GM19035 (cell line): ENCODE results near the gene CLDN18.

ENCODE experiments used
- ATAC-seq: cut with Tn5 transposase; IDR thresholded peaks from one replicate; pipeline ENCODE4 v1.9.1; 2021; ENCODE audit not compliant: unreplicated experiment

CLDN18 gene

GRCh38 chr3:138060792-138061191, 50.8 kb downstream of the CLDN18 start:
- no peak for ATAC-seq

- ATAC-seq: no peak
These were observed 52.1 kb downstream of the CLDN18 start for GRCh38 chr3:138062037-138062436.

GRCh38 chr3:138062626-138063025, 52.7 kb downstream of the CLDN18 start:
- no peak for ATAC-seq

DNA sequence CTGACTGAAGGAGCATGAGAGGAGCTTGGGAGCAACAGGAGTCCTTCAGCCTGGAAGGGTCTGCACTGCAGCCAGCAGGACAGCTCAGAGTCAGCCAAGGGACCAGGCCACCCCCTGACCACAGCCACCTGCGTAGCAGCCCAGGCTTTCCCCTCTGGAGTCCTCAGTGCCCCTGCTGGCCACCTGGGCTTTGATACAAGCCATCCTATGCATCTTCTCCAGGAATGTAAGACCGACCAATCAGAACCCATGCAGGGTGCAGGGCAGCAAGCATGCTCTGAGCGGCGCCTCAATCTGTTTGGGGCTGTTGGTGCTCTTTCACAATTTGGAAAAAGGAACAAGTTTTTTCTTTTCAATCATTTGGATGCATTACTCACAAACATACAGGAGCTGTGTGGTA, 53.5 kb downstream of the CLDN18 start:
- no peak for ATAC-seq

DNA sequence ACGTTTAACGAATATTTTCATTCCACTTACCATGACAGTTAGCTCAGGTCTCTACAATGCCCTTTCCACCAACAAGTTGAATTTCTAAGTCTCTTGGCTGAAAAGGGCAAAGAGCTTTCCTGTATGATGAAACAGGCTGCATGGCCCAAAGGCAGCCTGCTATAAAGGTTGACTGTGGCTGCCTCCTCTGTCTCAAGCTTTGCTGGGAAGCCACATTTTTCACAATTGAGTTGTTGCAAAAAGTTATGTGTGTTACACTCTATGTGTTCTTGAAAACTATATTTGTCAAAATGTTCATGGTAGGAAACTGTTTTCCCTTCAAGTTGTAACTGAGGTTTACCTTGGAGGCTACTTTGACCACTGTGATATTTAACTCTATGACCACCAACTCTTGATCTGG, 56.0 kb downstream of the CLDN18 start:
- ATAC-seq: peak; percentile 8

DNA sequence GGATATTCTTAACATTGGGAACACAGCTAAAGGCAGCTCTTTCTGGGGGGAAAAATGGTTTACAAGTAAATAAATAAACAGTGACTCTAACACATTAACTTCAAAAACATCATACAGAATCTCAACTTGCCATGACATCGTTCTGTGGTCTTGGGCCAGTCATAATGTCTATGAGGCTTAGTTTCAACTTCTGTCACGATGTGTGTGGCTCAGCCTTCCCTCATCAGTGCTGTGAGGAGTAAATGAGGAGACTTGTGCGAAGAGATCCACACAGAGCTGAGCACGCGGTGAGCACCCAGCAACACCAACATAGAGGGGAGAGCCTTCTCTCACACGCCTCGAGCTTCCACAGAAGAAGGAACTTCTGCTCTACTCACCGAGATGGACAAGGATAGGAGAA, 56.4 kb downstream of the CLDN18 start:
- ATAC-seq: peak; percentile 87

DNA sequence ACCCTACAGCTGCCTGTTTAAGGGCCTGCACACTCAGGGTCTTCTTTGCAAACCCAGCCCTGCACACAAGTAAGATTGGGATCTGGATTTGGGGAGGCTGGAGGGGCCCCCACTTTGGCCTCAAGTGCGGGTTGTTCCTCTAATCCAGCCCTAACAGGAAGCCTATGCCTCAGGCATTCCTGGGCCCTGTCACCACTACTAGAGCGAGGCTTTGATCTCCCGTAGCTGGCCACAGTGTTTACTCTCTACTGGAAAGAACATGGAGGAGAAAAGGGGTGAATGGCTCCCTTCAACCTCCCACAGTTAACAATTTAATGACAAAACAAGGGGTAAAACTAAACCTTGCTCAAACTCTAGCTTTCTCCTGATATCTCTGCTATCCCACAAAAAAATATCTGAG, 57.0 kb downstream of the CLDN18 start:
- no peak for ATAC-seq

GRCh38 chr3:138068046-138068445, 58.1 kb downstream of the CLDN18 start:
- ATAC-seq: no peak

- peak; percentile 73 for ATAC-seq
These were observed 58.7 kb downstream of the CLDN18 start for GRCh38 chr3:138068579-138069174.

DNA sequence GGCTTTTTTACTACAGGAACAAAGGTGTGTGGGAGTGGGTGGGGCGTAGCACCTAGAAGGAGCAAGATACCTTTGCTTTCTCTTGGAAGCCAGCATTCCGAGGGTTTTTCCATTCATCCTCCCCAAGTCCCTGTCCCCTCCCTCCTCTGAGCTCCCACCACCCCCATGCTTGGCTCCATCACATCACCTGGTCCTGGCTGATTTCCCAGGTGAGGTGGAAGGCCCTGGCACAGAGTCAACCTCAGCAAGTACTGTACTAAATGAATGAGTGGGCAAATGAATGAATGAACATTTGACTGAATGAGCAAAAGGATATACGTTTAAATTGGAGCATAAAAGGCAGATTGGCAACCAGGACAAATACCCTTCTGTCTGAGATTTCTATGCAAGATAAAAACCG, 60.0 kb downstream of the CLDN18 start:
- ATAC-seq: no peak

- ATAC-seq: no peak
These were observed 62.8 kb downstream of the CLDN18 start for GRCh38 chr3:138072796-138073195.

DNA sequence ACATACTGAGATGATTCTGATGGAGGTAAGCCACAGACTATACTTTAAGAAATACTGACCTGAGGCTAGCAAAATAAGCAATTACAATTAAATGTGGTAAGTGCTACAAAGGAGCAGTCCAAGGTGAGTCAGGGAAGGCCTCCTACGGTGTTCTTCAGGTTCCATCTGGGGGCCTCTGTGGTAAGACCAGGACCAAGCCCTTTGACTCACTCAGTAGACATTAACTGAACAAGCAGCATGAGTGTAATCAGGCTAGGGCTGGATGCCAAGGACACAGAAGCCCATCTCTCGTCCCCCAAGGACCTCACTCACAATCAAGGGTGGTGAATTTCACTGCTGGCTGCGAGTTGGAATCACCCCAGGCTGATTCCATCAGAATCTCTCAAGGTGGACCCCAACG, 68.1 kb downstream of the CLDN18 start:
- ATAC-seq: no peak

DNA sequence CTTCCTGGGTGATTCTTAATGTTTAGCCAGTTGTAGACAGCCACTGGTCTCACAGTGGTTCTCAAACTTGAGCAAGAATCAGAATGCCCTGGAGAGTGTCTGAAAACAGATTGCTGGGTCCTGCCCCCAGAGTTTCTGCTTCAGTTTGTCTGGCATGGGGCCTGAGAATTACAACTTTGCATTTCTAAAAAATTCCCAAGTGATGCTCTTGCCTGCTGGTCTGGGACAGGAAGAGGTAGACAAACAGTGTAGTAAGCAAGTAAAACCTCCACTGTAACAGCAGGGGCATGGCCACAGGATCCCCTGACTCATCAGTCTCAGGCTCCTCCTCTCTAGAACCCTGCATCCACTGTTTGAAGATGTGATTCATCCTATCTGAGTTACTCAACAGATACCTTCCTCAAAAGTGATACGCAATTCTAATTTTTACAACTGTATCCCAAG, 69.0 kb downstream of the CLDN18 start:
- no peak for ATAC-seq

- ATAC-seq: no peak
These were observed 69.9 kb downstream of the CLDN18 start for GRCh38 chr3:138079901-138080300.

- no peak for ATAC-seq
These were observed 71.6 kb downstream of the CLDN18 start for GRCh38 chr3:138081371-138082084.

GRCh38 chr3:138082085-138082991, 72.4 kb downstream of the CLDN18 start:
- ATAC-seq: no peak

GRCh38 chr3:138082992-138083386, 73.0 kb downstream of the CLDN18 start:
- ATAC-seq: no peak
